Spinal cord (tissue), 10 donors: ENCODE results near the gene CRYAA. TPM values are rescaled to one million over a fixed set of nuclear protein-coding genes. Genes with fewer than 3 reads are reported as not detected.
"Not testable (repeated sequence)": the region's sequence is repeated elsewhere in the genome, so short reads cannot be mapped to it uniquely, and the experiment has no call there.

Experiments
- DNase-seq, 6 donors: peaks; one replicate each; pipeline versions ENCODE4 v3.0.0 to v3.0.0-alpha.2; 2013 to 2015; ENCODE audit warnings: low spot score in 6 of 6, low read depth in 4 of 6
- H3K27ac ChIP-seq: one replicate; pipeline ENCODE4 v1.5.1; 2013; ENCODE audit warnings: low read depth, low read length, control low read depth
- H3K27me3 ChIP-seq: one replicate; pipeline ENCODE4 v1.6.1; 2013; ENCODE audit warnings: low read length; ENCODE audit not compliant: control insufficient read depth, insufficient read depth
- H3K36me3 ChIP-seq: one replicate; pipeline ENCODE4 v1.6.1; 2013; ENCODE audit warnings: low read length; ENCODE audit not compliant: control insufficient read depth, insufficient read depth
- H3K4me1 ChIP-seq: one replicate; pipeline ENCODE4 v1.6.1; 2013; ENCODE audit warnings: low read length; ENCODE audit not compliant: control insufficient read depth, insufficient read depth
- H3K4me3 ChIP-seq: one replicate; pipeline ENCODE4 v1.5.1; 2013; ENCODE audit warnings: low read depth, low read length, control low read depth
- H3K9me3 ChIP-seq: one replicate; pipeline ENCODE4 v1.6.1; 2013; ENCODE audit warnings: low read length; ENCODE audit not compliant: control insufficient read depth, insufficient read depth
- WGBS: methylation state at CpG from one replicate; pipeline ENCODE4 v1.1.5; 2013; ENCODE audit warnings: missing lambda C conversion rate; ENCODE audit not compliant: insufficient coverage; 5-methylcytosine and 5-hydroxymethylcytosine counted together
- polyA plus RNA-seq, 2 donors: library from polyadenylated mRNA; unstranded; fragments of 120-200 nt; gene quantifications; one replicate each; pipeline ENCODE4 v1.2.1, GENCODE V29; 2013; ENCODE audit not compliant: insufficient read length in 2 of 2
- total RNA-seq, 2 donors: library from RNA; depleted of rRNA in 1 of 2; stranded (reverse); fragments of 120-200 nt in 1 of 2; fragments of >200 nt in 1 of 2; gene quantifications; one replicate each; pipeline versions ENCODE4 v1.2.3 to v1.2.4, GENCODE V29; 2013 to 2014
- donor health status: healthy.

The CRYAA gene
- total and polyA plus RNA-seq, 4 donors = not detected

DNA sequence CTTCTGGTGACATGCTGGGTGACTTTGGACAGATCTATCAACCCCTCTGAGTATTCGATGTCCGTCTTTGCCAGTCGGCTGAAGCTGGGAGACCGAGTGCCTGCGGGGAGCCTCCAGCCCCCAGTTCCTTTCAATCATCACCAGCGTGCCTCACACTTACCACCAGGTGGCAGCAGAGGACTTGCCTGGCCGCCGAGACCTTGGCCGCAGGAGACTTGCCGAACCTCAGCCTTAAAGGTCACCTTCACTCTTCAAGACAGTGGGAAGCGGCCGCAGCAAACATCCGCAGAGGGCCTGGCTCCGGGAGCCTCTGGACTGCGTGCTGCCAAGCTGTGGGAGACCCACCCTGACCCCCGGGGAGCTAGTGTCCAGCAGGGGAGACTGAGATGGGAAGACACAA lies 7.8 kb downstream of the CRYAA start:
- no CpG with 5 or more reads among the region's 16 CpGs for WGBS
- H3K4me3 ChIP-seq = not testable (repeated sequence)

DNA sequence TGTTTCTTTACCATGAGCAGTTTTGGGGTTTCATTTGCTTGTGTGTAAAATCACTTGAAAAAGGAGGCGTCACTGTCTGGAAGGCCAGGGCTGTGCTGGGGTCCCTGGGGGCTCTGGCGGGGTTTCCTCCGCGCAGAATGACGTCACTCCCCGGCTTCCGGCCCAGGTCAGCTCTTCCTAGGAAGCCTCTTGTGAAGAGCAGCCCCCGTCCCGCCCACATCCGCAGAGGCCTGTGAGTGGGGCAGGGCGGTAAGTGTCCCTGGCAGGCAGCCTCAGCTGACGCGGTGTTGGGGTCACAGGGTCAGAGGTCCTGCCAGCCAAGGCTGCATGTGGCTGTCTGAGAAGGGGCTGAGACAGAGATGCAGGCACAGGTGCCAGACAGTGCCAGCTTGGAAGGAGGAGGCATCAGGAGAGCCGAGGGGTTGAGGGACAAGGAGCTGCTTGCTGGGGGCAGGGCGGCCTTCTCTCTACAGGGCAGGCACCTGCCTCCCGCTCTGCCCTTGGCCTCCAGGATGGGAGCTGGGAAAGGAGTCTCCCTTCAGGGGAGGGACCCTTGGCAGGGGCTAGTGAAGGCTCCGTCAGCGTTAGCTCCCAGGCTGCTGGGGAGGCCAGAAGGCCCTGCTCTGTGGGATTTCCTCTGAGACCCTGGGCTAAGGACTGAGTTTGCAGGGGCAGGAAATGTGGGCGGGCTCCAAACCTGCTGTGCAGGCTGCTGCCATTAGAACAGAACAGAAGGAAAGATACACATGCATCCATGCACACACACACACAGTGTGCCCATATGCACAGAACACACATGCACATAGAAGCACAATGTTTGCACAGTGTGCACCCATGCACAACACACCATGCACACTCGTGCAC lies 8.5 kb downstream of the CRYAA start:
- not testable (repeated sequence) for H3K4me1 ChIP-seq, H3K27me3 ChIP-seq, H3K4me3 ChIP-seq, H3K36me3 ChIP-seq, H3K27ac ChIP-seq, DNase-seq, H3K9me3 ChIP-seq
- no CpG with 5 or more reads among the region's 20 CpGs for WGBS

More for the DNA sequence above, 7.8 kb downstream of the CRYAA start:
- not testable (repeated sequence) for H3K27ac ChIP-seq, H3K36me3 ChIP-seq, H3K9me3 ChIP-seq, H3K27me3 ChIP-seq, DNase-seq, H3K4me1 ChIP-seq

DNA sequence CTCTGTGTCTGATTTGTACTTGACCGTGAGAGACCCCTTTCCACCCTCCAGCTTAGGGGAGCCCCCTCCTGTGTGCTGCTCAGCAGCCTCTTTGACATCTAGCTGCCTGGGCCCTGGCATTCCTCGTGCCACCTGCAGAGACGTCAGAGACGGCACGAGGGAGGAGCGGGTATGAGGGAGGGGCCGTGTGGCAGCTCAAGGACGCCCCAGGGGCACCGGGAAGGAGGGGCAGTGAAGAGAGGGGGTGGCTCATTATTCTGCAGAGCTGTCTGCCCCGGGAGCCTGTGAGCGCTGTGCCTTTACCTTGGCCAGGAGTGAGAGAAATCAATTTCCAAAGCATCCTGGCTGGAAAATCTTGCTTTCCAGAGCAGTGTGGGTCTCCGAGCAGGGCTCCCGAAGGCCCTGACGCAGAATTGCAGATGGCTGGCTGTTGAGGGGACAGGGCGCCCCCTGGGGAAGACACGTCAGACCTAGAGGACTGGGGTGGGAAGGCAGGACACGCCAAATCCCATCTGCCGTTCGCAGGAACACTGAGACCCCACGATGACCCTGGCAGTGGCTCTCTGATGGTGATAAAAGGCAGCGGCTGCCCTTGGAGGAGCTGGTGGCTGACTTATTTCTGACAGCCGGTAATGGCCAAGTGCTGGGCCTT lies 9.5 kb downstream of the CRYAA start:
- H3K27me3 ChIP-seq, H3K4me3 ChIP-seq, H3K9me3 ChIP-seq, H3K36me3 ChIP-seq, H3K4me1 ChIP-seq, H3K27ac ChIP-seq, DNase-seq: not testable (repeated sequence)
- WGBS = no CpG with 5 or more reads among the region's 22 CpGs

DNA sequence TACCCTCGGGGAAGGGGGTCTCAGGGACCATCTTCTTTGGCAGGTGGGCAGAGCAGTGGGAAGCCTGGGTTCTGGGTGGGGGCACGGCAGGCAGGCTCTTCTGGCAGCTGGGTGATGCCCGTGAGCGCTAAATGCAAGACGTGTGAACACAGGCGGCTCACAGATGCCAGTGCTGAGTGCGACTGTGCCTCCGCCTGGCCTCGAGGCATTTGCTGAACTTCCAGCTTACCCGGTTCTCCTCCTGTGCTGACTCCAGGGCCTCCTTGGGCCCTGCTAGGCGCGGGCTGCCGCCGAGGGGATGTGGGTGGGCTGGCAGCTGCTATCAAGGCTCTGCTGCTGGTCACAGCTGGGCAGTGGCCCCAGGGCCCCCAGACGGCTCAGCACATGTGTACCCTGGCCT lies 12.2 kb downstream of the CRYAA start:
- H3K36me3 ChIP-seq, H3K4me1 ChIP-seq, H3K27me3 ChIP-seq, H3K27ac ChIP-seq, H3K4me3 ChIP-seq, H3K9me3 ChIP-seq, DNase-seq: not testable (repeated sequence)
- WGBS = no CpG with 5 or more reads among the region's 15 CpGs

DNA sequence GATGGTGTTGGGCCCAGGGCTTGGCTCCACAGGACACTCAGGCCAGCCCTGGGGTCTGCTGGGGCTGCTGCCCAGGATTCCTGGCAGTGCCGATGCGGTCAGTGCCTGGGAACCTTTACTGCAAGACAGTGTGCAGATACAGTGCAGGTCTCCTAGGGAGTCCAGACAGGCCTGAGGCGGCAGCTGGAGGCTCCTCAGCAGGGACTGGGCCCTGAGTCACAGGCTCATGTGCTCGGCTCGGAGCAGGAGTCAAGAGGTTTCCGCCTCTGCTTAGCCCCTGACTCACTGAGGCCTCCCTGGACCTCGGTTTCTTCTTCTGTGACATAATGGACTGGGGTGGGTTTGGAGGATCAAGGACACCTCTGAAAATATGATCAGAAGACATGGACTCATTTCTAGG lies 18.5 kb downstream of the CRYAA start:
- H3K4me1 ChIP-seq = peaks cover 13% of the 10 kb centered on the region
- WGBS = no CpG with 5 or more reads among the region's 7 CpGs
- H3K27me3 ChIP-seq, DNase-seq, H3K4me3 ChIP-seq, H3K9me3 ChIP-seq, H3K36me3 ChIP-seq, H3K27ac ChIP-seq: not testable (repeated sequence)

DNA sequence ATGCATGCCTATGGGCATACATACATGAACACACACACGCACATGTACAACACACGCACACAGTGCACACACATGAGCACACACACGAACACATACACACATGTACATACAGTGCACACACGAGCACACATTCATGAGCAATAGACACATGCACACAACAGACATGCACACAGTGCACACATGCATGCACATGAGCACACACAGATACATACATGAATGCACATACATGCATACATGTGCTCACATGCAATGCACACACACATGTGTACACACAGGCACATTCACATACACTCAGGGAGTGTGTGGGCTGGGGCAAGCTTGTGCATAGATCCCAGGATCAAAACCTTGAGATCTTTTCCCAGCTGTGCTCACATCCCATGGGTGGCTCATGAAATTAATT lies 18.9 kb downstream of the CRYAA start:
- 95% methylated on average over 4 of the region's 4 CpGs for WGBS
- Histone ChIP-seq H3K27me3 (no peaks in the 10 kb centered on the region), H3K4me1 (peaks cover 13% of the 10 kb centered on the region), H3K27ac (no peak overlapping the region), H3K4me3 (no peak overlapping the region), H3K36me3 (no peaks in the 10 kb centered on the region), H3K9me3 (no peaks in the 10 kb centered on the region)
- no peak for DNase-seq

DNA sequence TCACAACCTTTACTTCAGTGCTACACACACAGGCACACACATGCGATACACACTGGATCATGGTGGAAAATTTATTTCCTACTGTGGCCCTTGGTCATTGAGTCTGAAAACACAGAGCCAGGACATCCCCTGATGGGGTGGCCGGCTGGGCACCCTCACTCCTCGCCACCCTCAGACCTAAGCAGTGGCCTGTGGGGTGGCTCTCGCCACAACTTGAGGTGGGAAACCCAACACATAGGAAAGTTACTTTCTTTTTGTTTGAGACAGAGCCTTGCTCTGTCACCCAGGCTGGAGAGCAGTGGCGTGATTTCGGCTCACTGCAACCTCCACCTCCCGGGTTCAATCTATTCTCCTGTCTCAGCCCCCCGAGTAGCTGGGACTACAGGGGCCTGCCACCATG lies 19.4 kb downstream of the CRYAA start:
- H3K36me3 ChIP-seq = no peaks in the 10 kb centered on the region
- no peaks in the 10 kb centered on the region for H3K9me3 ChIP-seq
- no peak overlapping the region for H3K4me3 ChIP-seq
- 93% methylated on average over 4 of the region's 8 CpGs for WGBS
- no peak overlapping the region for H3K27ac ChIP-seq
- no peak for DNase-seq
- H3K4me1 ChIP-seq = peaks cover 13% of the 10 kb centered on the region
- H3K27me3 ChIP-seq = no peaks in the 10 kb centered on the region

DNA sequence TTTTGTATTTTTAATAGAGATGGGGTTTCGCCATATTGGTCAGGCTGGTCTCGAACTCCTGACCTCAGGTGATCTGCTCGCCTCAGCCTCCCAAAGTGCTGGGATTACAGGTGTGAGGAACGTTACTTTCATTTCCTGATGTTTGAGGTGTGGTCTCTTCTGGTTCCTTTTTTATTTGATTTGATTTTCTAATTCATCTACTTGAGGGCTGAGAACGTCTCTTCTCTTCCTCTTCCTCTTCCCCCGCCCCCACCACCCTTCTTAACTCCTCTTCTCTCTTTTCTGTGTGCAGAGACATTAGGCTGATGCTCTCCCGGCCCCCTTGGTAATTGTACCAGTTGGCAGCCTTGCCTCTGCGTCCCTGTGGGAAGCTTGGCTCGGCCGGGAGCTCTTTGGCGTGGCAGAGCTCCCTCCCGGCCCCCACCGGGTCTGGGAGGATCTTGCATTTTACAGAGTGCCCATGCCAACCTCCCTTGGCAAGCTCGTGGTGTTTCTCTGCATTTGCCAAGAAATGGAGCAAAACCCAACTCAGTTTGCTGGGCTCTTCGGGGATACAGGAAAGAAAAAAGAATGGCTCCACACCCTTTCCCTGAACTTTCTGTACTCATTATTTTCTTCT lies 19.9 kb downstream of the CRYAA start:
- Histone ChIP-seq H3K4me1 (peaks cover 15% of the 10 kb centered on the region), H3K27me3 (no peaks in the 10 kb centered on the region), H3K4me3 (no peak overlapping the region), H3K36me3 (no peaks in the 10 kb centered on the region), H3K27ac (no peak overlapping the region), H3K9me3 (no peaks in the 10 kb centered on the region)
- DNase-seq = peak; percentile 58 to 97 (median 80)
- 39% methylated on average over 10 of the region's 15 CpGs for WGBS

DNA sequence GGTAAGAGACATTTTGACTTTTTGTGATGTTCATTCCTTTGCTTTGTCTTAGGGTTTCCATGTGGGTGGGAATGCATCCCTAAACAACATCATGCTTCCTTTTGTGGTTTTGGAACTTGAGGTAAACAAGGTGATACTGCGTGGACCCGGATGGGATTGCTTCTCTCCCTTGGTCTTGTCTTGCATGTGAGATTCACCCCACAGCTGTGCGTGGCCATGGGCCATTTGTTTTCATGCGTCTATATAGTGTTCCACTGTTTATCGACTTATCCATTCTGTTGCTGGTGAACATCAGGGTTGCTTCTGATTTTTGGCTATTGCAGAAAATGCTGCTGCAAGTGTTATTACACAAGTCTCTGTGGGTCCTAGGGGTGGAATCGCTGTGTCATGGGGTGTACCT lies 21.1 kb downstream of the CRYAA start:
- WGBS = 91% methylated on average over 4 of the region's 6 CpGs
- peaks cover under 1% of the 10 kb centered on the region for H3K36me3 ChIP-seq
- no peak for DNase-seq

More for the DNA sequence above, 21.1 kb downstream of the CRYAA start:
- Histone ChIP-seq H3K4me1 (peaks cover 27% of the 10 kb centered on the region), H3K27ac (no peak overlapping the region), H3K27me3 (no peaks in the 10 kb centered on the region), H3K4me3 (no peak overlapping the region), H3K9me3 (no peaks in the 10 kb centered on the region)
